ENCODE results near the gene NT5DC2.

DNA sequence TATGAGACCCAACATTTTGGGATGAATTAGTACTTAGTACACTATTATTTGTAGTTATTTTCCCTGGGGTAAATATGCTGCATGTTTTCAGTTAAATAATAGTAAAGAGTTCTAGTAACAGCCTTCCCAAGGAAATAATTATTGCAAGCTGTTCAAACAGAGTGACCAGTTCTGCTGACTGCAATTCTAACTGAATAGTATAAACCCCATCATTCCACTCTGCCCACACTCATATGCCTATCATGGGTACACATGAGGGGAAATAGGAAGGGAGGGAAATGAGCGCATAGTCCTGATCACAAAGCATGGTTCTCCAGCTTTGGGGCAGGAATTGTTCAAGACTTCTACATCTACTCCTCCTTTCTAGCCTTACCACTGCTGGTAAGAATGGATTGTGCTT lies 21.4 kb upstream of the NT5DC2 start:
- TF ChIP-seq FOXM1 (IDR thresholded peaks at IDR 0.05; ENCODE audit: borderline replicate concordance, low read depth) (no peak), EP300 (IDR thresholded peaks at IDR 0.05; ENCODE audit: borderline replicate concordance) (no peak), CREB1 (IDR thresholded peaks at IDR 0.05; ENCODE audit: low read depth) (no peak), YY1 (IDR thresholded peaks at IDR 0.05; ENCODE audit: low read depth) (no peak), TCF12 (IDR thresholded peaks at IDR 0.05; ENCODE audit: low read depth) (no peak), ZBTB7A (IDR thresholded peaks at IDR 0.05; ENCODE audit: low read depth) (no peak), RAD21 (IDR thresholded peaks at IDR 0.05; ENCODE audit: low read depth) (no peak)
- TF ChIP-seq, protein P1, sequence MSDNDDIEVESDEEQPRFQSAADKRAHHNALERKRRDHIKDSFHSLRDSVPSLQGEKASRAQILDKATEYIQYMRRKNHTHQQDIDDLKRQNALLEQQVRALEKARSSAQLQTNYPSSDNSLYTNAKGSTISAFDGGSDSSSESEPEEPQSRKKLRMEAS (IDR thresholded peaks at IDR 0.05): no peak
- TF ChIP-seq, protein P2, sequence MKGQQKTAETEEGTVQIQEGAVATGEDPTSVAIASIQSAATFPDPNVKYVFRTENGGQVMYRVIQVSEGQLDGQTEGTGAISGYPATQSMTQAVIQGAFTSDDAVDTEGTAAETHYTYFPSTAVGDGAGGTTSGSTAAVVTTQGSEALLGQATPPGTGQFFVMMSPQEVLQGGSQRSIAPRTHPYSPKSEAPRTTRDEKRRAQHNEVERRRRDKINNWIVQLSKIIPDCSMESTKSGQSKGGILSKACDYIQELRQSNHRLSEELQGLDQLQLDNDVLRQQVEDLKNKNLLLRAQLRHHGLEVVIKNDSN (IDR thresholded peaks at IDR 0.05): no peak

All from Ishikawa (cell line).